NCI-H2171 treated with DMSO at 0.1 percent for 48 hours (cell line): Measurements from ENCODE around the gene RETSAT.
"Not testable (repeated sequence)": the region's sequence is repeated elsewhere in the genome, so short reads cannot be mapped to it uniquely, and the experiment has no call there.

ENCODE experiments used
- DNase-seq: peaks from one replicate; lab custom pipeline; 2025; lab: John Stamatoyannopoulos, UW

Gene RETSAT

GRCh38 chr2:85378257-85378656 lies 23.9 kb upstream of the RETSAT start:
- DNase-seq = no peak

GRCh38 chr2:85377083-85377482 lies 22.8 kb upstream of the RETSAT start:
- DNase-seq = no peak

GRCh38 chr2:85376291-85377065 lies 22.1 kb upstream of the RETSAT start:
- no peak for DNase-seq

- DNase-seq = no peak
Measured at GRCh38 chr2:85371045-85371444, 16.7 kb upstream of the RETSAT start.

- no peak for DNase-seq
Measured at GRCh38 chr2:85369500-85369899, 15.2 kb upstream of the RETSAT start.

- no peak for DNase-seq
Measured at GRCh38 chr2:85368921-85369320, 14.6 kb upstream of the RETSAT start.

- no peak for DNase-seq
Measured at GRCh38 chr2:85367180-85367579, 12.9 kb upstream of the RETSAT start.

GRCh38 chr2:85362653-85363387 lies 8.5 kb upstream of the RETSAT start:
- DNase-seq = not testable (repeated sequence)

- DNase-seq = no peak
Measured at GRCh38 chr2:85357736-85358135, 3.4 kb upstream of the RETSAT start.

GRCh38 chr2:85356186-85356585 lies 1.9 kb upstream of the RETSAT start:
- DNase-seq = no peak

GRCh38 chr2:85355521-85355920 lies 1.2 kb upstream of the RETSAT start:
- DNase-seq = no peak

GRCh38 chr2:85355073-85355410 lies 714 bp upstream of the RETSAT start:
- no peak for DNase-seq

GRCh38 chr2:85353876-85354285 lies 447 bp downstream of the RETSAT start:
- DNase-seq = no peak

GRCh38 chr2:85347599-85347998 lies 6.7 kb downstream of the RETSAT start:
- no peak for DNase-seq

GRCh38 chr2:85344356-85344954 lies 9.9 kb downstream of the RETSAT start:
- no peak for DNase-seq

GRCh38 chr2:85343207-85343895 lies 11.0 kb downstream of the RETSAT start:
- not testable (repeated sequence) for DNase-seq

- no peak for DNase-seq
Measured at GRCh38 chr2:85342156-85342555, 12.2 kb downstream of the RETSAT start.

GRCh38 chr2:85341269-85342029 lies 12.9 kb downstream of the RETSAT start:
- DNase-seq = no peak

GRCh38 chr2:85340034-85340892 lies 14.1 kb downstream of the RETSAT start:
- DNase-seq = peak; percentile 90

- DNase-seq = no peak
Measured at GRCh38 chr2:85334928-85335327, 19.4 kb downstream of the RETSAT start.

GRCh38 chr2:85333877-85334276 lies 20.5 kb downstream of the RETSAT start:
- DNase-seq = not testable (repeated sequence)
